ENCODE measurements around the gene IPMK.
A peak's percentile ranks its signal among the peaks of the same experiment; 100 is the strongest.

The IPMK gene

GRCh38 chr10:58278962-58279307, 11.2 kb upstream of the IPMK start:
- Mint-ChIP-seq H3K9me3 (no peaks in the 10 kb centered on the region), H3K36me3 (peaks cover 2% of the 10 kb centered on the region), H3K4me1 (peaks cover 13% of the 10 kb centered on the region), H3K27me3 (no peaks in the 10 kb centered on the region), H3K4me3 (no peak overlapping the region), H3K27ac (no peak overlapping the region)
- ATAC-seq (ENCODE audit: low read depth), result no peak
- no peak for DNase-seq (ENCODE audit: low spot score in 2 of 2)

GRCh38 chr10:58278274-58278961, 10.7 kb upstream of the IPMK start:
- Mint-ChIP-seq H3K27me3 (no peaks in the 10 kb centered on the region), H3K4me3 (no peak overlapping the region), H3K27ac (no peak overlapping the region), H3K4me1 (peaks cover 13% of the 10 kb centered on the region), H3K36me3 (peaks cover 2% of the 10 kb centered on the region), H3K9me3 (no peaks in the 10 kb centered on the region)
- ATAC-seq (ENCODE audit: low read depth), result no peak
- DNase-seq (ENCODE audit: low spot score in 2 of 2), result no peak

DNA sequence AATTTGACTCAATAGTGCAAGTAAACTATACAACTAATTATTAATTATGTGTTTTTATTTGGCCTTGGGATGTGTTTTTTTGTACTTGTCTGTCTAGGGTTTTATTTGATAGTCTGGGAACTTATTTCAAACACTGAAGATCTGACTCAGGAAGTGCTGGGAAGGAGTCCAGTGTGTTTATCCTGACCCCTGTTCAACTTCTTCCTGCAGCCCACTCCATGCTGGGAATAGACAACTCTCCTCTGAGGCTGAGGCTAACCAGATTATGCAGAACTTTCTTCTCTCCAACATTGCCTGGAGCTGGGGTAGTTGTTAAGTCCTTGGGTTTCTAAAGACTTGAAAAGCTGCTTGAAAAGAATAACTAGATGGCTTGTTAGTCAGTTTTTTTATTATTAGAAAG, 8.2 kb upstream of the IPMK start:
- no peak overlapping the region for H3K27ac Mint-ChIP-seq
- no peak for DNase-seq (ENCODE audit: low spot score in 2 of 2)
- H3K27me3 Mint-ChIP-seq, result no peaks in the 10 kb centered on the region
- H3K4me3 Mint-ChIP-seq, result no peak overlapping the region
- ATAC-seq (ENCODE audit: low read depth), result no peak
- no peaks in the 10 kb centered on the region for H3K9me3 Mint-ChIP-seq
- peaks cover 5% of the 10 kb centered on the region for H3K4me1 Mint-ChIP-seq
- peaks cover 2% of the 10 kb centered on the region for H3K36me3 Mint-ChIP-seq

DNA sequence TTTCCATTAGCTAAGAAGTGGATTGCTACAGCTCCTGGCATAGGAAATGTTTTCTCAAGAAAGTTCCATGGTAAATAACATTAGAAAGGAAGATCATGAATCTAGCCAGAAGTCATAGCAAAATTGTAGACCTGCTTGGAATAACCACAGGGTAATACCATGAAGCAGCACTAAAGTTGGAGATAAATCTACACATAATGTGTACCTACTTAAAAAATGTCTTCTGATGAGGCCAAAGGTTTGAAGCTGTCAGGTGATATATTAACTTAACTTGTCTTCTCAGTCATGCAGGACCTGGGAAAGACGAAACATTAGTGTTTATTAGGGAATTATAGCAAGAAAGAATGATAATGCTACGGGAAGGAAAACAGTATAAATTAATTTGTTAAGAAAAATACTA, 7.6 kb upstream of the IPMK start:
- Mint-ChIP-seq H3K36me3 (peaks cover 2% of the 10 kb centered on the region), H3K9me3 (no peaks in the 10 kb centered on the region), H3K27ac (no peak overlapping the region), H3K27me3 (no peaks in the 10 kb centered on the region), H3K4me1 (peaks cover 2% of the 10 kb centered on the region), H3K4me3 (no peak overlapping the region)
- DNase-seq (ENCODE audit: low spot score in 2 of 2) (no peak), ATAC-seq (ENCODE audit: low read depth) (no peak)

DNA sequence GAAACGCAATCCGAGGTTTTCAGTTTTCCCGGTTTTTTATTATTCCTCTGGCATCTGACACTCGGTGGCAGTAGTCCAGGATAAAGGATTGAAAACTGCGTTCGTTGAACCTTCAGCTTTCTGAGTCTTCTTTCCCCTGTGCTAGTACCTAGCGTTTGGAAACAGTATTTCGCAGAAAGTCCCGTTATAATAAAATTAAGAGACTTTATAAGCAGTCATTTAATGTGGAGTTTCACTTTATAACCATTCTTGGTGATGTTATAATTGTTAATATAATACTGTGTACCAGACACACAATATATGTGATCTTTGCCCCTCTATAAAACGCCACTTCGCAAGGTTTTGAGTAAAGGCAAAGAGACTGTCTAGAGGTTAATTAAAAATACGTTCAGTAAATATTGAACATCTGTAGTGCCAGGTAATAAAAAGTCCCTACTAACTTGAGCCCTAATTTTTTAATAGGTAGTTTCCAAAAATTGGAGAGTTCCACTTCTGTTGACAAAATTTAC, 2.1 kb upstream of the IPMK start:
- no peaks in the 10 kb centered on the region for H3K36me3 Mint-ChIP-seq
- no peaks in the 10 kb centered on the region for H3K27me3 Mint-ChIP-seq
- DNase-seq (ENCODE audit: low spot score in 2 of 2), result no peak
- no peaks in the 10 kb centered on the region for H3K9me3 Mint-ChIP-seq
- peaks cover 14% of the 10 kb centered on the region for H3K4me1 Mint-ChIP-seq
- ATAC-seq (ENCODE audit: low read depth), result no peak
- peak overlapping the region; percentile 100 for H3K27ac Mint-ChIP-seq
- H3K4me3 Mint-ChIP-seq, result peak overlapping the region; percentile 98

- DNase-seq (ENCODE audit: low spot score in 2 of 2), result peak; percentile 92 to 95
- Mint-ChIP-seq H3K4me1 (peaks cover 16% of the 10 kb centered on the region), H3K9me3 (no peaks in the 10 kb centered on the region), H3K4me3 (peak within 1 kb of the TSS; percentile 98), H3K27me3 (no peaks in the 10 kb centered on the region), H3K36me3 (no peaks in the 10 kb centered on the region), H3K27ac (peak within 1 kb of the TSS; percentile 100)
- peak; percentile 59 for ATAC-seq (ENCODE audit: low read depth)
These were observed 1.5 kb upstream of the IPMK start, which contains the start of gene CISD1 for GRCh38 chr10:58268946-58269781. Gene CISD1, plus strand, starts transcription at chr10:58269162. Its CDS starts 112 bp downstream, at chr10:58269274.

GRCh38 chr10:58268454-58268945, 806 bp upstream of the IPMK start:
- Mint-ChIP-seq H3K36me3 (no peaks in the 10 kb centered on the region), H3K9me3 (no peaks in the 10 kb centered on the region), H3K4me3 (peak overlapping the region; percentile 98), H3K27me3 (no peaks in the 10 kb centered on the region), H3K4me1 (peaks cover 16% of the 10 kb centered on the region), H3K27ac (peak overlapping the region; percentile 100)
- no peak for ATAC-seq (ENCODE audit: low read depth)
- DNase-seq (ENCODE audit: low spot score in 2 of 2), result no peak

DNA sequence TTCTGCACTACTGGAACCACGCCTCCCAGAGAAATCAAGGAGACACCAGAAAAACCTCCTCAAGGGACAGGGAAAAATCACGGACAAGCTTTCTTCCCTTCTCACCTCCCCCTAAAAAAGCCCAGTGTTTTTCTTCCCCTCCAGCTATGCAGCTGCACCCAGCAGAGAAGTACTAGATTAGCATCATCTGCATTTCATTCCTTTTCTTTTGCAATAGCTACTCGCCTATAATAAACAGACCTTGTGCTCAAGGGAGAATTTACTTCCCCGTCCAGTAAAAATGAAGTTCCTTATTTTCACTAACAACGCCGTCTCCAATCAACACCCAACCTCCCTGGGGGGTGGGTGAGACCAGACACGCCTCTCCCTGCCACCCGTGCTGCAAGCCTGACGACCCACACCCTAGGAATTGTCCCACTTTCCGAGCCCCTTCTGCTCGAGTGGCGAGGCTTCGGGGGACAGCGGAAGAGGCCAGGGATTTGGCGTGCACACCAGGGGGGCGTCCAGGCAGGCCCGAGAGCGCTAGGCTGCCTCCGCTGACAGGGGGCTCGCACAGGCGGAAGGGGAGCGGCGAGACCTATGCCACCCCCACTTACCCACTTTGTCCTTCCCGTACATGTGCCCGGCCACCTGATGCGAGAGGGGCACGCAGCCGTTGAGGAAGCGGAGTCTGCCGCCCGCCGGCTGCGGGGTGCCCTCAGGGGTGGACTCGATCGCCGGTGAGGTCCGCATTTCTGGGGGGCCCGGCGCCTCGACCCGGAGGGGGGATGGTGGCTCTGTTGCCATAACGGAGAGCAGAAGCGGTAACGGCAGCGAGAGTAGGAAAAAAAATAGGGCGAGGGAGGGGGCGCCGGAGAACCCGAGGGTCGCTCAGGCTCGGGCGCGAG, 625 bp downstream of the IPMK start:
- peak; percentile 28 for ATAC-seq (ENCODE audit: low read depth)
- H3K9me3 Mint-ChIP-seq, result no peaks in the 10 kb centered on the region
- peaks cover 18% of the 10 kb centered on the region for H3K4me1 Mint-ChIP-seq
- H3K36me3 Mint-ChIP-seq, result no peaks in the 10 kb centered on the region
- H3K4me3 Mint-ChIP-seq, result peak overlapping the region; percentile 98
- no peaks in the 10 kb centered on the region for H3K27me3 Mint-ChIP-seq
- DNase-seq (ENCODE audit: low spot score in 2 of 2), result peak; percentile 67 to 76
- H3K27ac Mint-ChIP-seq, result peak overlapping the region; percentile 100

DNA sequence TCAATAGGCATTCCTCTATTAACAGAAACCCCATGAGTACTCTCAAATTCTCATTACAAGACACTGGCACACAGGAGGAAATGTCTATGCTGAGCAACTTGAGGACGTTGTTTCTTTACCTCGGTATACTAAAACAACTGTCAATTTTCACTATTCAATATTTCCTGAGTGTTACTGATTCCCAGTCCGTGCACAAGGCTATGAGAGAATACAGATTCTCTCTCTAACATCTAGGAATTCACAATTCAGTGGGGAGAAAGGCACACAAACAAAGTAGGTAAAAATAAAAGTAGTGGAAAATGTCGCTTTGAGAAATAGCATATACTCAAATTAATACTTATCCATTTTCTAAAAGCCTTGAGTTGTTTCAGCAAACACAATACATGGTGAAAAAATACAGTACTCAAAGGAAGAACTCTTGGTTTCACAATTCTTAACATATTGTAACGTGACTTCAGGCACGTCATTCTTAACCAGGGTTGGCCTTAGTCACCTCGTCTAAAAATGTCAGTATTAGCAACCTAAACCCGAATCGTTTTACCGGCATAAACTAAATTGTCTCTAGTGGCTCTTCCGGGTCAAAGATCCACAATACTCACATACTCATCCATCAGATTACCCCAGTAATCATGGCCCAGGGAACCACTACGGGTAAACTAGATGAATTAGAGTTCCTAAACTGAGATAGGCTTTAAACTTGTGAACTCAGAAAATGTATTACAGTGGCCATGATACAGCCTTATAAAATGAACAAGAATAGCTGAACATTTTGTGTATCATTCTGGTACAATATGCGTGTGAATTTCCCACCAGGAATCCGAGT, 1.5 kb downstream of the IPMK start:
- peak overlapping the region; percentile 98 for H3K4me3 Mint-ChIP-seq
- DNase-seq (ENCODE audit: low spot score in 2 of 2) (peak in 1 of 2 donors; percentile 20), ATAC-seq (ENCODE audit: low read depth) (peak; percentile 11)
- H3K36me3 Mint-ChIP-seq, result no peaks in the 10 kb centered on the region
- H3K4me1 Mint-ChIP-seq, result peaks cover 18% of the 10 kb centered on the region
- H3K27me3 Mint-ChIP-seq, result no peaks in the 10 kb centered on the region
- no peaks in the 10 kb centered on the region for H3K9me3 Mint-ChIP-seq
- H3K27ac Mint-ChIP-seq, result peak overlapping the region; percentile 100

DNA sequence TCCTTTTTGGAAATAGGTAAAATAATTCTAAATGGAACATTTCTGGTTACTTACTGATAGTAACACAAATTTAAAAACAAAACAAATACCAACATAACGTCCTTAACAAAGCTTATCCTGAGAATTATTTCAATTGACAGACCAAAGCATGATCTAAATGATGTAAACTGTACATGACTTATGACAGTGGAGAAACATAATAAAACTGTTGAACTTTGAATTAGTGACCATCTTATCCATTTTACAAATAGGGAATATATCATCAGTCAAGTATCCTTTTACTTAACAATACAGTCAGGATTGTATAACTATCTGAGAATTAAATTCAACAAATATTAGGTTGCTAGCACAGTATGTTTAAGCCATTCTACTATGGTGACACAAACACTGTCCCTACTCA, 2.4 kb downstream of the IPMK start:
- Mint-ChIP-seq H3K4me1 (peaks cover 18% of the 10 kb centered on the region), H3K9me3 (no peaks in the 10 kb centered on the region), H3K36me3 (no peaks in the 10 kb centered on the region), H3K27me3 (no peaks in the 10 kb centered on the region), H3K4me3 (no peak overlapping the region), H3K27ac (peak overlapping the region; percentile 100)
- ATAC-seq (ENCODE audit: low read depth), result no peak
- no peak for DNase-seq (ENCODE audit: low spot score in 2 of 2)

- Mint-ChIP-seq H3K9me3 (no peaks in the 10 kb centered on the region), H3K27me3 (no peaks in the 10 kb centered on the region), H3K36me3 (no peaks in the 10 kb centered on the region), H3K27ac (no peak overlapping the region), H3K4me1 (peaks cover 23% of the 10 kb centered on the region), H3K4me3 (no peak overlapping the region)
- DNase-seq (ENCODE audit: low spot score in 2 of 2), result no peak
- no peak for ATAC-seq (ENCODE audit: low read depth)
These were observed 2.9 kb downstream of the IPMK start for GRCh38 chr10:58264780-58265179.

- H3K36me3 Mint-ChIP-seq, result peaks cover 1% of the 10 kb centered on the region
- H3K27ac Mint-ChIP-seq, result no peak overlapping the region
- peaks cover 21% of the 10 kb centered on the region for H3K4me1 Mint-ChIP-seq
These were observed 4.9 kb downstream of the IPMK start for GRCh38 chr10:58262766-58263165.

DNA sequence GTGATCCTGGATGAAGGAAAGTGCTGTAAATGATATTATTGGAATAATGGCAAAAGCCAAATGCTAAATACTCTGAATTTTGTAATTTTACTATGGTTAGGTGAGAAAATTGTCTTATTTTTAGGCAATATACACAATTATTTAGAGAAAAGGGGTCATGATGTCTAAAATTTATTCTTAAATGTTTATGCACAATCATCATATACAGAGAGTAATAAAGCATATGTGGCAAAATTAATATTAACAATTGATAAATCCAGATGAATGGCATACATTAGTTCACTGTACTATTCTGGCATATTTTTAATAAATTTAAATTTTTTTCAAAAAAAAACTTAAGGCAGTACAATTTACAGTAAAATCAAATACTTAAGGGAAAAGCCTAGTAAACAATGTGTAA, 7.4 kb downstream of the IPMK start:
- H3K27me3 Mint-ChIP-seq, result no peaks in the 10 kb centered on the region
- no peaks in the 10 kb centered on the region for H3K9me3 Mint-ChIP-seq
- H3K4me3 Mint-ChIP-seq, result no peak overlapping the region
- DNase-seq (ENCODE audit: low spot score in 2 of 2) (no peak), ATAC-seq (ENCODE audit: low read depth) (no peak)
- H3K27ac Mint-ChIP-seq, result no peak overlapping the region
- peaks cover 11% of the 10 kb centered on the region for H3K4me1 Mint-ChIP-seq
- H3K36me3 Mint-ChIP-seq, result peaks cover 5% of the 10 kb centered on the region

More at GRCh38 chr10:58262766-58263165, 4.9 kb downstream of the IPMK start:
- DNase-seq (ENCODE audit: low spot score in 2 of 2) (no peak), ATAC-seq (ENCODE audit: low read depth) (no peak)
- Mint-ChIP-seq H3K9me3 (no peaks in the 10 kb centered on the region), H3K27me3 (no peaks in the 10 kb centered on the region), H3K4me3 (no peak overlapping the region)
